ENCODE data around the gene ZMIZ1.

ZMIZ1 gene

GRCh38 chr10:79346012-79346340, 277.2 kb downstream of the ZMIZ1 start:
- in situ Hi-C loops (cut with HindIII; ENCODE audit: low pct_unique_long_range_greater_than_20kb, low sequenced_read_pairs) = no loop called here
- TF ChIP-seq JUND (IDR thresholded peaks at IDR 0.05; ENCODE audit: low read depth) = no peak
- DNase-seq (ENCODE audit: low read depth in 1 of 2, low spot score in 1 of 2) = peak; percentile 32 to 38

- TF ChIP-seq JUND (IDR thresholded peaks at IDR 0.05; ENCODE audit: low read depth) = no peak
- in situ Hi-C loops (cut with HindIII; ENCODE audit: low pct_unique_long_range_greater_than_20kb, low sequenced_read_pairs) = no loop called here
- DNase-seq (ENCODE audit: low read depth in 1 of 2, low spot score in 1 of 2) = no peak
Observed at GRCh38 chr10:79346388-79347225, 277.8 kb downstream of the ZMIZ1 start.

GRCh38 chr10:79347226-79347893, 278.6 kb downstream of the ZMIZ1 start, which contains the start of gene PPIF:
Gene PPIF, plus strand, starts transcription at chr10:79347469. Its CDS starts 80 bp downstream, at chr10:79347549.
- peak; percentile 91 to 97 for DNase-seq (ENCODE audit: low read depth in 1 of 2, low spot score in 1 of 2)
- no peak for TF ChIP-seq JUND (IDR thresholded peaks at IDR 0.05; ENCODE audit: low read depth)
- in situ Hi-C loops (cut with HindIII; ENCODE audit: low pct_unique_long_range_greater_than_20kb, low sequenced_read_pairs) = no loop called here

GRCh38 chr10:79347894-79348639, 279.3 kb downstream of the ZMIZ1 start:
- peak; percentile 60 to 63 for DNase-seq (ENCODE audit: low read depth in 1 of 2, low spot score in 1 of 2)
- no peak for TF ChIP-seq JUND (IDR thresholded peaks at IDR 0.05; ENCODE audit: low read depth)

DNA sequence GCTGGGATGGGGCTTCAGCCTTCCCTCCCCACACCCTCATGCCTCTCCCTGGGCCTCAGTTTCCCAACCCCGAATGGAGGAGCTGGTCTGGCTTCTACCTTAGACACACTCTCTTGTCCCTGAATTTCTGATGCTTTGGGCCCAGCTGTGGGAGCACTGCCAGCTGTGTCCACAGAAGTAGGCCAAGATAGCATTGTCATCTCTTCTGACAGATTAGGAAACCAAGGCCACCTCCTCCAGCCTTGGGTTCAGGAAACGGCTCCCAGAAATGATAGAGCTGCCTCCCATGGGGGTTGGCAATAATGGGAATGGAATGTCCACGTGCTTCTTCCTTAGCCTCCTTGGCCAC, 279.8 kb downstream of the ZMIZ1 start:
- no peak for DNase-seq (ENCODE audit: low read depth in 1 of 2, low spot score in 1 of 2)
- TF ChIP-seq JUND (IDR thresholded peaks at IDR 0.05; ENCODE audit: low read depth) = no peak
- in situ Hi-C loops (cut with HindIII; ENCODE audit: low pct_unique_long_range_greater_than_20kb, low sequenced_read_pairs) = no loop called here

More at GRCh38 chr10:79347894-79348639, 279.3 kb downstream of the ZMIZ1 start:
- in situ Hi-C loops (cut with HindIII; ENCODE audit: low pct_unique_long_range_greater_than_20kb, low sequenced_read_pairs) = no loop called here

DNA sequence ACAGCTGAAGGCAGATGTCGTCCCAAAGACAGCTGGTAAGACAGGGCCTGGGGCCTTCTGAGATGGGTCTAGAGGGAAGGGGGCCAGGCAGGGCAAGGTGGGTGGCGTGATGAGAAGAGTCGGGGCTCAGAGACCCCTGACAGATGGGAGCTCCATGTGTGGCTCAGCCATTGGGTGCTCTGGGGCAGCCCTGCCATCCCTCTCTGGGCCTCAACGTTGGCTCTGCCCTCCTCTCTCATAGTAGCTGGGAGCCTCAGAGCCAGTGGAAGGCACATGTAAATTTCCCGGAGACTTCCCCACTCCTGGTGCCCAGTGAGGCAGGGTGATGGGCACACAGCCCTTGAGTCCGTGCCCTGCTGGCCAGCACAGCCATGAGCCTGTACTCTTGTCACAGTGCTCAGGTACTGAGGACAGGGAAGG, 280.3 kb downstream of the ZMIZ1 start:
- TF ChIP-seq JUND (IDR thresholded peaks at IDR 0.05; ENCODE audit: low read depth) = no peak
- no peak for DNase-seq (ENCODE audit: low read depth in 1 of 2, low spot score in 1 of 2)
- in situ Hi-C loops (cut with HindIII; ENCODE audit: low pct_unique_long_range_greater_than_20kb, low sequenced_read_pairs) = no loop called here

DNA sequence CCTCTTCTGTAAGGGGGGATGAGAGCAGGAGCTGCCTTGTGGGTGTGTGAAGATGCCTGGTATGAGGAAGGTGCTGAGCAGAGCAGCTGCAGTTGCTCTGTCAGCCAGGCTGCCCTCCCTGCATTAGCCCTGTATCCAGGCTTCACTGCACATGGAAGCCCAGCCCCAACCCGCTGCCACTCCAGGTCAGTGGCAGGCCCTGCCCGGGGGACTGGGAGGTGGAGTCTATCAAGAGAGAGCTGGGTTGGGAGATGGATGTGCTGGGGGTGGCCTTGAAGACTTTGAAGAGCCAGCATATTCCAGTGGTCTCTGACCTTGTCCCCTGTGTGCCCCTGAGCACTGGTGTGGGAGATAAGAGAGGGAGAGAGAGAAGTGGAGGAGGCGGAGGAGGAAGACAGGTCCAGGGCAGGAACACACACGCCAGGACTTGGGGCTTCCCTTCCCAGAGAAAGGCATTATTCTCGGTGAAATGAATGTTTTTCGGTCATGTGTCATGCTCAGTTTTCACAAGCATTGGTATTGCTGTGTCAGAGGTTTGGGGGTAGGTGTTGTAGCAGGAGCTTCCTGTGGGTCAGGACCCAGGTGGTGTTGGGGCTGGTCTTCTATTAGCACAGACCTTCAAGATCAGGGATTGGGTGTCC, 281.1 kb downstream of the ZMIZ1 start:
- in situ Hi-C loops (cut with HindIII; ENCODE audit: low pct_unique_long_range_greater_than_20kb, low sequenced_read_pairs) = no loop called here
- TF ChIP-seq JUND (IDR thresholded peaks at IDR 0.05; ENCODE audit: low read depth) = no peak
- no peak for DNase-seq (ENCODE audit: low read depth in 1 of 2, low spot score in 1 of 2)

GRCh38 chr10:79350407-79351154, 281.8 kb downstream of the ZMIZ1 start:
- in situ Hi-C loops (cut with HindIII; ENCODE audit: low pct_unique_long_range_greater_than_20kb, low sequenced_read_pairs) = no loop called here
- TF ChIP-seq JUND (IDR thresholded peaks at IDR 0.05; ENCODE audit: low read depth) = no peak
- DNase-seq (ENCODE audit: low read depth in 1 of 2, low spot score in 1 of 2) = no peak

DNA sequence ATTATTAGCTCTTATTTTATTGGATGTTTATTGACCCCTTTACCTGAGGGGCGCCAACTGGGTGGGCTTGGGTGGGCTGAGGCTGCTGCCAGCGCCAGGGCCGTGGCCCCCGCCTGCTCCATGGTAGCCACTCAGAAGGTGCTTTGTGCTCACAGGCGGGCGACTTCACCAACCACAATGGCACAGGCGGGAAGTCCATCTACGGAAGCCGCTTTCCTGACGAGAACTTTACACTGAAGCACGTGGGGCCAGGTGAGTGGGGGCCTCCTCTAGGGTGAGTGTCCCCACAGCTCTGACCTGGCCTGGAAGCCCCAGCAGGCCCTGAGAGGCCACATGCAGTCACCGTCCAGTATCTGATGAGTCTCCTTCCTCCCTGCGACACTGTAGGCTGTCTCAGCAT, 282.6 kb downstream of the ZMIZ1 start:
- DNase-seq (ENCODE audit: low read depth in 1 of 2, low spot score in 1 of 2) = no peak
- in situ Hi-C loops (cut with HindIII; ENCODE audit: low pct_unique_long_range_greater_than_20kb, low sequenced_read_pairs) = no loop called here

DNA sequence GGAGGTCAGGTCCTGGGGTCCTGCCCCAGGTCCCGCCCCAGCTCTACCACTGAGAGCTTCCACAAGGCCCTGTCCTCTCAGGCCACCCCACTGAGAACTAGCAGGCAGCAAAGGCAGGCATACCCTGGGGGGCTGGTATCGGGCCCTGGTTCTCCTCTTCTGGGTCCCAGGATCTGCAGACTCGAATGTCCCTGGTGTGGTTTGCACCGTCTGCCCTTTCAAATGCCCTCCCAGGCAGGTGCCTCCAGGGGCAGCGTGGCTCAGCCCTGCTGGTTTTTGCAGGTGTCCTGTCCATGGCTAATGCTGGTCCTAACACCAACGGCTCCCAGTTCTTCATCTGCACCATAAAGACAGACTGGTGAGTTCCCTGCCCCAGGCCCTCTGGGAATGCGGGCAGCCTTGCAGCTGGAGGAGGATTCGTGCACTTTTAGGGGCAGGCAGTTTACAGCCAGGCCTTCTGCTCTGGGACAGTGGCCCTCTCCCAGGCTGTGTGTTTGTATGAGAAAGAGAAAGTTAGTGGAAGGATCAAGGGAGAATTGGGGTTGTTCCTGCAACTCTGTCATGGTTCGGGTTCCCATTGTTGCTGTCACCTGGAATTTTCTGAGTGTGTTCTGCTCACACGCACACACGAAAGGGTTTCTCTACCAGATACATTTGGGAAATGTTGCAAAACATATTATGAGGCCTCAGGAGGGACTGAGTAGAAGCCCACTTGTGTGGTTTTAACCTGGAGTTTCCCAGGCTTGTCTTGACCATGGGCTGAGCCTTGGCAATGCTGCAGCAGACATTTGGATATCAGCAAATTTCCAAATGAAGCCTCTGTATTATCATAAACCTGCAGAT, 283.5 kb downstream of the ZMIZ1 start:
- in situ Hi-C loops (cut with HindIII; ENCODE audit: low pct_unique_long_range_greater_than_20kb, low sequenced_read_pairs) = no loop called here
- no peak for DNase-seq (ENCODE audit: low read depth in 1 of 2, low spot score in 1 of 2)
- no peak for TF ChIP-seq JUND (IDR thresholded peaks at IDR 0.05; ENCODE audit: low read depth)

More for the DNA sequence above, 282.6 kb downstream of the ZMIZ1 start:
- TF ChIP-seq JUND (IDR thresholded peaks at IDR 0.05; ENCODE audit: low read depth) = no peak

DNA sequence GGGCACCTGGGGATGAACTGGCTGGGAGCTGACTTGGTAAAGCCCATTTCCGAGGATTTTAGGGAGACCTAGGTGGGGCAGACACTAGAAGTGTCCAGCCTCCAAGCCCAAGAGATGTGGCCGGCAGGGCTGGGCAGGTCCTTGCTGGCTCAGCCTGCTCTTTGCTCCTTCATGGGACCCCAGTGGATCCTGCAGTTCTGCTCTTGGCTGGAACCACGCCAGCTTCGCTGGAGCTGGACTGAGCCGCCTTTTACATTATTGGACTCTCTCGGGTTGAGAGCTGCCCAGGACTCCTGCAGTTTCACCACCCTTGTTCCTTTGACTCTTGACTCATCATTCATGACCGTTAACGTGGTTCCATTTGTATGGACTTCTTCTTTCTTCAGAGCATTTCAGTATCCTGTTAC, 284.2 kb downstream of the ZMIZ1 start:
- TF ChIP-seq JUND (IDR thresholded peaks at IDR 0.05; ENCODE audit: low read depth) = no peak
- in situ Hi-C loops (cut with HindIII; ENCODE audit: low pct_unique_long_range_greater_than_20kb, low sequenced_read_pairs) = no loop called here
- DNase-seq (ENCODE audit: low read depth in 1 of 2, low spot score in 1 of 2) = no peak
